HEK293 (cell line): ENCODE results near the gene NSD1.

Experiments used
- CTCF ChIA-PET: fragments of 350-600 bp; formaldehyde crosslinking; extraction: SDS; loops from one replicate; lab custom pipeline; 2021; ENCODE audit warnings: antibody characterized with exemption; lab: Yijun Ruan, JAX
- POLR2A ChIA-PET: fragments of 300-600 bp; formaldehyde crosslinking; extraction: SDS; loops from one replicate; lab custom pipeline; 2020; ENCODE audit warnings: antibody characterized with exemption, inconsistent platforms; lab: Yijun Ruan, JAX
- H3K27ac ChIP-seq: fragments of 200-500 bp; sonication (Bioruptor generic); 2 replicates; pipeline ENCODE4 v1.5.1; 2014; ENCODE audit warnings: low read depth, low read length, control low read depth, inconsistent platforms; ENCODE audit errors: extremely low read depth
- H3K36me3 ChIP-seq, 2 experiments: fragments of 200-500 bp in 1 of 2; sonication (Bioruptor generic) in 1 of 2; 1 replicate in 1 of 2; 2 replicates in 1 of 2; pipeline ENCODE4 v1.5.1; 2014 to 2017; ENCODE audit warnings: inconsistent platforms in 2 of 2, low read length in 2 of 2; ENCODE audit not compliant: control insufficient read depth in 2 of 2, insufficient read depth in 1 of 2
- H3K4me1 ChIP-seq: fragments of 200-500 bp; sonication (Bioruptor generic); 2 replicates; pipeline ENCODE4 v1.5.1; 2014; ENCODE audit warnings: mild to moderate bottlenecking, low read length, inconsistent platforms; ENCODE audit not compliant: control insufficient read depth, insufficient read depth
- H3K4me3 ChIP-seq: 2 replicates; pipeline ENCODE4 v1.5.1; 2011; ENCODE audit warnings: low read depth, mild to moderate bottlenecking, control low read depth, low read length, moderate library complexity
- H3K9me3 ChIP-seq: fragments of 200-500 bp; sonication (Bioruptor generic); 2 replicates; pipeline ENCODE4 v1.5.1; 2014; ENCODE audit warnings: low read depth, low read length, inconsistent platforms; ENCODE audit not compliant: control insufficient read depth, insufficient read depth
- AEBP2 ChIP-seq: fragments of 450-650 bp; formaldehyde crosslinking; IDR thresholded peaks from 2 replicates; pipeline ENCODE4 v1.5.1; 2016; ENCODE audit warnings: missing biosample characterization, missing genetic modification characterization, borderline replicate concordance
- GLI2 ChIP-seq: fragments of 450-650 bp; formaldehyde crosslinking; IDR thresholded peaks from 2 replicates; pipeline ENCODE4; 2017; ENCODE audit warnings: missing biosample characterization, missing genetic modification characterization, low read depth, borderline replicate concordance
- PBX3 ChIP-seq: sonication (generic); formaldehyde crosslinking; IDR thresholded peaks from 2 replicates; pipeline ENCODE4 v1.8.1; 2022; ENCODE audit warnings: mild to moderate bottlenecking, moderate library complexity, missing genetic modification reagents
- YY1 ChIP-seq: fragments of 450-650 bp; formaldehyde crosslinking; IDR thresholded peaks from 2 replicates; pipeline ENCODE4 v1.5.1; 2018; ENCODE audit warnings: missing biosample characterization, missing genetic modification characterization
- ZBTB48 ChIP-seq: fragments of 450-650 bp; formaldehyde crosslinking; IDR thresholded peaks from 2 replicates; pipeline ENCODE4 v1.5.1; 2016; ENCODE audit warnings: missing biosample characterization, missing genetic modification characterization
- ZNF146 ChIP-seq: fragments of 450-650 bp; formaldehyde crosslinking; IDR thresholded peaks from 2 replicates; pipeline ENCODE4 v1.5.1; 2016; ENCODE audit warnings: missing biosample characterization, missing genetic modification characterization
- ZNF274 ChIP-seq, 2 experiments: fragments of 200-500 bp in 1 of 2; fragments of 450-650 bp in 1 of 2; sonication (Bioruptor generic) in 1 of 2; formaldehyde crosslinking in 1 of 2; IDR thresholded peaks; 2 replicates each; pipeline versions ENCODE4 v1.5.1 to v1.6.1; 2014 to 2016; ENCODE audit warnings: borderline replicate concordance in 1 of 2, inconsistent platforms in 1 of 2, low read length in 1 of 2, missing biosample characterization in 1 of 2, missing genetic modification characterization in 1 of 2
- ZNF311 ChIP-seq: fragments of 450-650 bp; formaldehyde crosslinking; IDR thresholded peaks from 2 replicates; pipeline ENCODE4 v1.5.1; 2017; ENCODE audit warnings: missing biosample characterization, missing genetic modification characterization, borderline replicate concordance
- ZNF48 ChIP-seq: fragments of 450-650 bp; formaldehyde crosslinking; IDR thresholded peaks from 2 replicates; pipeline ENCODE4 v1.5.1; 2016; ENCODE audit warnings: missing biosample characterization, missing genetic modification characterization
- ZNF791 ChIP-seq: fragments of 450-650 bp; formaldehyde crosslinking; IDR thresholded peaks from 2 replicates; pipeline ENCODE4 v1.5.1; 2016; ENCODE audit warnings: missing biosample characterization, missing genetic modification characterization
- TF ChIP-seq, protein P1 (sequence below): fragments of 450-650 bp; formaldehyde crosslinking; IDR thresholded peaks from 2 replicates; pipeline ENCODE4 v1.5.1; 2016; ENCODE audit warnings: missing biosample characterization, missing genetic modification characterization
- TF ChIP-seq, protein P2 (sequence below): fragments of 450-650 bp; formaldehyde crosslinking; IDR thresholded peaks from 2 replicates; pipeline ENCODE4 v1.5.1; 2016; ENCODE audit warnings: missing biosample characterization, missing genetic modification characterization
- TF ChIP-seq, protein P3 (sequence below): fragments of 450-650 bp; formaldehyde crosslinking; IDR thresholded peaks from 2 replicates; pipeline ENCODE4 v1.5.1; 2016; ENCODE audit warnings: missing biosample characterization, missing genetic modification characterization
- TF ChIP-seq, protein P4 (sequence below): fragments of 450-650 bp; formaldehyde crosslinking; conservative IDR thresholded peaks from 2 replicates; pipeline ENCODE4 v1.5.1; 2016; ENCODE audit warnings: low read depth, missing biosample characterization, missing genetic modification characterization

NSD1 gene

DNA sequence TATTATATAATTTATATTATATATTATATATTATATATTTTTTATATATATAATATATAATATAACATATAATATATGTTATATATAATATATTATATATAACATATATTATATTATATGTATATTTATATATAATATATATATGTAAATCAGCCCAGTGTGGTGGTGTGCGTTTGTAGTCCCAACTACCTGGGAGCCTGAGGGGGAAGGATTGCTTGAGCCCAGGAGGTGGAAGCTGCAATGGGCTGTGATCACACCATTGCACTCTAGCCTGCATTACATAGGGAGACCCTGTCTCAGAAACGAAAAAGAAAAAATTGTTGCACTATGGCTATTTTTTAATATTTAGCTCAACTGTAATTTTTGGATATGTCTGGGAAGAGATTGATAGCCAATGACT lies 52.4 kb downstream of the NSD1 start (continued):
- TF ChIP-seq AEBP2 (tag by site-specific recombination) = no peak

DNA sequence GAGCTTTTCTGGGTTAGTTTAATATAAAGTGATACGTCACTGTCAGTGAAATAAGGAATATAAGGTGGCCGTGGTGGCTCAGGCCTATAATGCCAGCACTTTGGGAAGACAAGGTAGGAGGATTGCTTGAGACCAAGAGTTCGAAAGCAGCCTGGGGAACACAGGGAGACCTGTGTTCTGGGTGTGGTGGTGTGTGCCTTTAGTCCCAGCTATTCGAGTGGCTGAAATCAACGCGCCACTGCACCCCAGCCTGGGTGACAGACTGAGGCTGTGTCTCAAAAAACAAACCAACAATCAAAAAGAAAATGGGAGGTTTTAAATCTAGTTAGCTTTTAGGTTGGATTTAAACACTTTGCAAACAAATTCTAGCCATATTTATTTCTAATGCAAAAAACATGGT lies 53.1 kb downstream of the NSD1 start:
- Histone ChIP-seq H3K9me3 (no peaks in the 10 kb centered on the region), H3K4me3 (no peak overlapping the region), H3K27ac (no peak overlapping the region), H3K4me1 (peaks cover 6% of the 10 kb centered on the region; the same call in 1 of the 2 replicates), H3K36me3 (peaks cover 6 to 9% of the 10 kb centered on the region in 2 experiments; a peak in 2 of 3 replicates)
- CTCF ChIA-PET = no interaction called here
- TF ChIP-seq YY1 (tag by site-specific recombination) (no peak), GLI2 (tag by site-specific recombination) (no peak), ZNF311 (tag by site-specific recombination) (no peak), ZNF274 (IDR thresholded peaks at IDR 0.05; ENCODE audit: low read length) (no peak), ZNF274 (tag by site-specific recombination; IDR thresholded peaks at IDR 0.05; ENCODE audit: borderline replicate concordance) (no peak), PBX3 (CRISPR knock-in tag) (no peak), ZNF791 (tag by site-specific recombination) (no peak), ZNF146 (no peak), ZBTB48 (tag by site-specific recombination) (no peak), ZNF48 (tag by site-specific recombination) (no peak)
- TF ChIP-seq, protein P1, sequence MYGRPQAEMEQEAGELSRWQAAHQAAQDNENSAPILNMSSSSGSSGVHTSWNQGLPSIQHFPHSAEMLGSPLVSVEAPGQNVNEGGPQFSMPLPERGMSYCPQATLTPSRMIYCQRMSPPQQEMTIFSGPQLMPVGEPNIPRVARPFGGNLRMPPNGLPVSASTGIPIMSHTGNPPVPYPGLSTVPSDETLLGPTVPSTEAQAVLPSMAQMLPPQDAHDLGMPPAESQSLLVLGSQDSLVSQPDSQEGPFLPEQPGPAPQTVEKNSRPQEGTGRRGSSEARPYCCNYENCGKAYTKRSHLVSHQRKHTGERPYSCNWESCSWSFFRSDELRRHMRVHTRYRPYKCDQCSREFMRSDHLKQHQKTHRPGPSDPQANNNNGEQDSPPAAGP (tag by site-specific recombination) = no peak
- TF ChIP-seq, protein P2, sequence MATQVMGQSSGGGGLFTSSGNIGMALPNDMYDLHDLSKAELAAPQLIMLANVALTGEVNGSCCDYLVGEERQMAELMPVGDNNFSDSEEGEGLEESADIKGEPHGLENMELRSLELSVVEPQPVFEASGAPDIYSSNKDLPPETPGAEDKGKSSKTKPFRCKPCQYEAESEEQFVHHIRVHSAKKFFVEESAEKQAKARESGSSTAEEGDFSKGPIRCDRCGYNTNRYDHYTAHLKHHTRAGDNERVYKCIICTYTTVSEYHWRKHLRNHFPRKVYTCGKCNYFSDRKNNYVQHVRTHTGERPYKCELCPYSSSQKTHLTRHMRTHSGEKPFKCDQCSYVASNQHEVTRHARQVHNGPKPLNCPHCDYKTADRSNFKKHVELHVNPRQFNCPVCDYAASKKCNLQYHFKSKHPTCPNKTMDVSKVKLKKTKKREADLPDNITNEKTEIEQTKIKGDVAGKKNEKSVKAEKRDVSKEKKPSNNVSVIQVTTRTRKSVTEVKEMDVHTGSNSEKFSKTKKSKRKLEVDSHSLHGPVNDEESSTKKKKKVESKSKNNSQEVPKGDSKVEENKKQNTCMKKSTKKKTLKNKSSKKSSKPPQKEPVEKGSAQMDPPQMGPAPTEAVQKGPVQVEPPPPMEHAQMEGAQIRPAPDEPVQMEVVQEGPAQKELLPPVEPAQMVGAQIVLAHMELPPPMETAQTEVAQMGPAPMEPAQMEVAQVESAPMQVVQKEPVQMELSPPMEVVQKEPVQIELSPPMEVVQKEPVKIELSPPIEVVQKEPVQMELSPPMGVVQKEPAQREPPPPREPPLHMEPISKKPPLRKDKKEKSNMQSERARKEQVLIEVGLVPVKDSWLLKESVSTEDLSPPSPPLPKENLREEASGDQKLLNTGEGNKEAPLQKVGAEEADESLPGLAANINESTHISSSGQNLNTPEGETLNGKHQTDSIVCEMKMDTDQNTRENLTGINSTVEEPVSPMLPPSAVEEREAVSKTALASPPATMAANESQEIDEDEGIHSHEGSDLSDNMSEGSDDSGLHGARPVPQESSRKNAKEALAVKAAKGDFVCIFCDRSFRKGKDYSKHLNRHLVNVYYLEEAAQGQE = no peak
- TF ChIP-seq, protein P3, sequence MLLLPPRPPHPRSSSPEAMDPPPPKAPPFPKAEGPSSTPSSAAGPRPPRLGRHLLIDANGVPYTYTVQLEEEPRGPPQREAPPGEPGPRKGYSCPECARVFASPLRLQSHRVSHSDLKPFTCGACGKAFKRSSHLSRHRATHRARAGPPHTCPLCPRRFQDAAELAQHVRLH (tag by site-specific recombination) = no peak
- TF ChIP-seq, protein P4, sequence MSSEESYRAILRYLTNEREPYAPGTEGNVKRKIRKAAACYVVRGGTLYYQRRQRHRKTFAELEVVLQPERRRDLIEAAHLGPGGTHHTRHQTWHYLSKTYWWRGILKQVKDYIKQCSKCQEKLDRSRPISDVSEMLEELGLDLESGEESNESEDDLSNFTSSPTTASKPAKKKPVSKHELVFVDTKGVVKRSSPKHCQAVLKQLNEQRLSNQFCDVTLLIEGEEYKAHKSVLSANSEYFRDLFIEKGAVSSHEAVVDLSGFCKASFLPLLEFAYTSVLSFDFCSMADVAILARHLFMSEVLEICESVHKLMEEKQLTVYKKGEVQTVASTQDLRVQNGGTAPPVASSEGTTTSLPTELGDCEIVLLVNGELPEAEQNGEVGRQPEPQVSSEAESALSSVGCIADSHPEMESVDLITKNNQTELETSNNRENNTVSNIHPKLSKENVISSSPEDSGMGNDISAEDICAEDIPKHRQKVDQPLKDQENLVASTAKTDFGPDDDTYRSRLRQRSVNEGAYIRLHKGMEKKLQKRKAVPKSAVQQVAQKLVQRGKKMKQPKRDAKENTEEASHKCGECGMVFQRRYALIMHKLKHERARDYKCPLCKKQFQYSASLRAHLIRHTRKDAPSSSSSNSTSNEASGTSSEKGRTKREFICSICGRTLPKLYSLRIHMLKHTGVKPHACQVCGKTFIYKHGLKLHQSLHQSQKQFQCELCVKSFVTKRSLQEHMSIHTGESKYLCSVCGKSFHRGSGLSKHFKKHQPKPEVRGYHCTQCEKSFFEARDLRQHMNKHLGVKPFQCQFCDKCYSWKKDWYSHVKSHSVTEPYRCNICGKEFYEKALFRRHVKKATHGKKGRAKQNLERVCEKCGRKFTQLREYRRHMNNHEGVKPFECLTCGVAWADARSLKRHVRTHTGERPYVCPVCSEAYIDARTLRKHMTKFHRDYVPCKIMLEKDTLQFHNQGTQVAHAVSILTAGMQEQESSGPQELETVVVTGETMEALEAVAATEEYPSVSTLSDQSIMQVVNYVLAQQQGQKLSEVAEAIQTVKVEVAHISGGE = no peak
- POLR2A ChIA-PET = interaction anchor here (0.7 kb wide), 1 partner anchor 47 kb away, joined by 6 read pairs; no protein-coding TSS in a partner anchor
